ENCODE results near the gene HIRA.

DNA sequence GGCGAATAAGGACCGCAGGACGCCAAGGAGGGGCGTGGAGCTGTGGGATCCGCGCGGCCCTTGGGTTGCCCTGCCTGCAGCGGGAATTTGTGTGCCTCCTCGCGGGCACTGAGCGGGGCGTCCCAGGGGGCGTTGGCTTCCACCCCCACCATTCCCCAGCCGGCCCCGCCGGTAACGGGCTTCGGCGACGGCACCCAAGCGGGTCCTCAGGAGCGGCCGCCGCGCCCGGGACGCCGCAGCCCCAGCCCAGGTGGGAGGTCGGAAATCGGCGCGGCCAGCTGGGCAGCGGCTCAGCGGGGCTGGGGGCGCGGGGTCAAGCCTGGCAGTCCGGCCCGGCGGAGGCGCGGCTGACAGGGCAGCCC lies 140.3 kb downstream of the HIRA start:
- TF ChIP-seq RFX5 (IDR thresholded peaks at IDR 0.05; ENCODE audit: borderline replicate concordance, low read depth, low read length) (no peak), JUN (IDR thresholded peaks at IDR 0.05; ENCODE audit: low read depth, low read length) (no peak), SRF (IDR thresholded peaks at IDR 0.05; ENCODE audit: low read depth, low read length) (no peak), EGR1 (IDR thresholded peaks at IDR 0.05; ENCODE audit: borderline replicate concordance, low read depth, low read length) (no peak), POU5F1 (IDR thresholded peaks at IDR 0.05; ENCODE audit: low read depth, low read length) (no peak), GABPA (IDR thresholded peaks at IDR 0.05; ENCODE audit: borderline replicate concordance, insufficient read depth, low read length) (no peak), POLR2A (IDR thresholded peaks at IDR 0.05; ENCODE audit: control extremely low read depth in 1 of 2, low read depth in 2 of 2, low read length in 2 of 2) (no peak), YY1 (IDR thresholded peaks at IDR 0.05; ENCODE audit: low read depth, low read length) (0 out of 2 replicates have a peak, but pooled peaks have one; percentile 12), E2F6 (IDR thresholded peaks at IDR 0.05) (no peak), EP300 (IDR thresholded peaks at IDR 0.05; ENCODE audit: borderline replicate concordance in 1 of 2, low read depth in 2 of 2, low read length in 2 of 2) (no peak), CEBPB (IDR thresholded peaks at IDR 0.05; ENCODE audit: low read depth, low read length) (no peak), EZH2 (IDR thresholded peaks at IDR 0.05; ENCODE audit: low read depth, low read length, severe bottlenecking) (no peak)
- TF ChIP-seq, protein P1, sequence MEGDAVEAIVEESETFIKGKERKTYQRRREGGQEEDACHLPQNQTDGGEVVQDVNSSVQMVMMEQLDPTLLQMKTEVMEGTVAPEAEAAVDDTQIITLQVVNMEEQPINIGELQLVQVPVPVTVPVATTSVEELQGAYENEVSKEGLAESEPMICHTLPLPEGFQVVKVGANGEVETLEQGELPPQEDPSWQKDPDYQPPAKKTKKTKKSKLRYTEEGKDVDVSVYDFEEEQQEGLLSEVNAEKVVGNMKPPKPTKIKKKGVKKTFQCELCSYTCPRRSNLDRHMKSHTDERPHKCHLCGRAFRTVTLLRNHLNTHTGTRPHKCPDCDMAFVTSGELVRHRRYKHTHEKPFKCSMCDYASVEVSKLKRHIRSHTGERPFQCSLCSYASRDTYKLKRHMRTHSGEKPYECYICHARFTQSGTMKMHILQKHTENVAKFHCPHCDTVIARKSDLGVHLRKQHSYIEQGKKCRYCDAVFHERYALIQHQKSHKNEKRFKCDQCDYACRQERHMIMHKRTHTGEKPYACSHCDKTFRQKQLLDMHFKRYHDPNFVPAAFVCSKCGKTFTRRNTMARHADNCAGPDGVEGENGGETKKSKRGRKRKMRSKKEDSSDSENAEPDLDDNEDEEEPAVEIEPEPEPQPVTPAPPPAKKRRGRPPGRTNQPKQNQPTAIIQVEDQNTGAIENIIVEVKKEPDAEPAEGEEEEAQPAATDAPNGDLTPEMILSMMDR (IDR thresholded peaks at IDR 0.05; ENCODE audit: control extremely low read depth in 1 of 3, insufficient read depth in 1 of 3, low read depth in 1 of 3, low read length in 3 of 3): no peak
